NCI-H460 (cell line): ENCODE data around the gene HDGFL2. TPM values are rescaled to one million over a fixed set of nuclear protein-coding genes. Genes with fewer than 3 reads are reported as not detected.

ENCODE experiments used
- DNase-seq: peaks from one replicate; pipeline ENCODE4 v3.0.0-alpha.2; 2016; ENCODE audit warnings: low read depth; ENCODE audit errors: extremely low read depth
- polyA plus RNA-seq: library from polyadenylated mRNA; depleted of rRNA; stranded (reverse); fragments of >200 nt; gene quantifications from 2 replicates; pipeline ENCODE4 v1.2.3, GENCODE V29; 2014; cell fraction: nucleus; rRNA removed
- total RNA-seq: library from RNA; depleted of rRNA; stranded (reverse); fragments of >200 nt; shearing (Covaris generic); gene quantifications from 2 replicates; pipeline ENCODE4 v1.2.3, GENCODE V29; 2014; rRNA removed

Gene HDGFL2
- total RNA-seq, result 15.1 and 15.6 TPM in 2 replicates
- 27.6 and 35.0 TPM in 2 replicates for polyA plus RNA-seq

DNA sequence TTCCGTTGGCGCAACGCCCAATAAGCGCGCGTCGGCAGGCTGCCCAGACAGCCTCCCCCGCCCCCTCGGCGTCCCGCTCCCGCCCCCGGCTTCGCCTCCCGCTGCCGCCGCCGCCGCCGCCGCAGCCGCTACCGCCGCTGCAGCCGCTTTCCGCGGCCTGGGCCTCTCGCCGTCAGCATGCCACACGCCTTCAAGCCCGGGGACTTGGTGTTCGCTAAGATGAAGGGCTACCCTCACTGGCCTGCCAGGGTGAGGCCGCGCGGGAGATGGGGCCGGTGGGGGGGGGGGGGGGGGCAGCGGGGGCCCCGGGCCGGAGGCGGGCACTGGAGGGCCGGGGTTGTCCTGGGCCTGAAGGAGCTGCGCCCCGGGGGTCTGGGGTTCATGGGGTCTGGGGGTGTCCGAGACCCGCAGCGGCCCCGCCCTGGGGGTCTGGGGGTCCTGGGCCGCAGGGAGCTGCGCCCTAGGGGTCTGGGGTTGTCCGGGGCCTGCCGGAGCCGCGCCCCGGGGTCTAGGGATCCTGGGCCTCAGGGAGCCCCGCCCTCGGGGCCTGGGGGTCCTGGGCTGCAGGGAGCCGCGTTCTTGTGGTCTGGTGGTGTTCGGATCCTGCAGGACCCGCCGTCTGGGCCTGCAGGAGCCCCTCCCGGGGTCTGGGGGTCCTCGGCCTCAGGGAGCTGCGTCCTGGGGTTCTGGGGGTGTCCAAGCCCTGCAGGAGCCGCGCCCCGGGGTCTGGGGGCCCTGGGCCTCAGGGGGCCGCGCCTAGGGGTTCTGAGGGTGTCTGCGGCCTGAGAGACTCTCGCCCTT is at the start of gene HDGFL2:
TSS of gene HDGFL2 (plus strand) at position 124 of the 801 bp plus-strand sequence. CDS start at position 178, 54 bp downstream.
- no peak for DNase-seq

DNA sequence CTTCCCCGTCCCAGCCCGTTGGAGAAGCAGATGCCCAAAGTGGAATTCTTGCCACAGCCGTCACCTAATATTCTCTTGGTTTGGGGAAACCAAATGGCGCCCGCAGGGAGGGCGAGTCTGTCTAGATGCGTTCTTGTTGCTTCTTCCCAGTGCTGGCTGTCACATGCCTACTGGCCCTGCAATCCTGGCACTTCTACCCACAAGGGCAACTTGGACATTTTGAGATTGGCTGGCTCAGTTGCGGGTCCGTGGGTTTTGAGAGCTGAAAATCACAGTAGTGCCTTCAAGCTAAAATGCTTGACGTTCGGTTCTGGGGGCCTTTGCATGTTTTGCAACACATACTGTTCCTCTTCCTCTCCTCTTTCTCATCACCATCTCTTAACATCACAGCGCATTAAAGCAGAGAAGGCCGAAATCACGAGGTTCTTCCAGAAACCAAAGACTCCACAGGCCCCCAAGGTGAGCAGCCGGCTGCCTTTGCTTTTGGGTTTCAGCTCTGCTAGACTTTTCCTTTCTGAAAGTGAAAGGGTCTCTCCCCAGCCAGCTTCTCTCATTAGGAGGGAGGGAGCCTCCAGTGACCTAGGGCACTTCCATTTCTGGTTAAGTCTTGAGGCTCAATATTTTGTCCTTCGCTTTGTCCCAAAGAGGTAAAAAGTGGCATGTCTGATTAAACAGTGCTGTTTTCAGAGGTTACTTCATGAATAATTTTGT is 48.5 kb upstream of the HDGFL2 start:
- no peak for DNase-seq

DNA sequence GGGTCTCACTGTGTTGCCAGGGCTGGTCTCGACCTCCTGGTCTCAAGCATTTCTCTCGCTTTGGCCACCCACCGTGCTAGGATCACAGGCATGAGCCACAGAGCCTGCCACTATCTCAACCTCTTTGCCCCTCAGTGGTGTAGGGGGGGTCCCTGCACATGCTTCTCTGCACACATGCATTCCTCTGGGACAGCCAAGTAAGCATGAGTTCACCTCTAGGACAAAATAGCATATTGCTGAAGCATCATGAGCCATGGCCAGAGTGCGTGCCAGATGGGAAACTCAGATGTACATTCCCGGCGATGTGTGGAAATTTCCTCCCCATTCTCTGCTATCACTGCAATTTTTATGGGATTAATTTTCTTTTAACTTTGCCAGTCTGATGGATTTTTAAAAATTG is 46.6 kb upstream of the HDGFL2 start:
- no peak for DNase-seq

DNA sequence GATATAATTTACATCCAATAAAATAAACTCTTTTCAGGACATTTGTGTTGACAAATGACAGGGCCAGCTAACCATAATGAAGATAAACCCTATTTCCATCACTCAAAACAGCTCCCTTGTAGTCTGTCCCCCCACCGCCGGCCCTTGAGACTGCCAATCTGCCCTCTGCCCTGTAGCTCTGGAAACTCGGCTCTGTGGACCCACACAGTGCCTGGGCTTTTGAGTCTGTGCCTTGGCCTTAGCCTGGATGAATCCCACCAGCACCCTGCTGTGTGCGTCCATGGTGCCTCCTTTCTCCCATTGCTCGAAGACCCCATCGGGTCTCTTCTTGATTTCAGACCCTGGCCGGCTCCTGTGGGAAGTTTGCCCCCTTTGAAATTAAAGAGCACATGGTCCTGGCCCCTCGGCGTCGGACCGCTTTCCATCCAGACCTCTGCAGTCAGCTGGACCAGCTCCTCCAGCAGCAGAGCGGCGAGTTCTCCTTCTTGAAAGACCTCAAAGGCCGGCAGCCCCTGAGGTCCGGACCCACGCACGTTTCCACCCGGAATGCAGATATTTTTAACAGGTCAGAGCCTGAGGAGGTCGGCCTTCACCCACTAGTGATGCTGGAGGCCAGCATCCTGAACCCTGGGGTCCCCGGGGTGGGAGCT is 43.6 kb upstream of the HDGFL2 start:
- DNase-seq, result no peak

GRCh38 chr19:4429256-4429655 is 42.8 kb upstream of the HDGFL2 start:
- DNase-seq, result no peak

DNA sequence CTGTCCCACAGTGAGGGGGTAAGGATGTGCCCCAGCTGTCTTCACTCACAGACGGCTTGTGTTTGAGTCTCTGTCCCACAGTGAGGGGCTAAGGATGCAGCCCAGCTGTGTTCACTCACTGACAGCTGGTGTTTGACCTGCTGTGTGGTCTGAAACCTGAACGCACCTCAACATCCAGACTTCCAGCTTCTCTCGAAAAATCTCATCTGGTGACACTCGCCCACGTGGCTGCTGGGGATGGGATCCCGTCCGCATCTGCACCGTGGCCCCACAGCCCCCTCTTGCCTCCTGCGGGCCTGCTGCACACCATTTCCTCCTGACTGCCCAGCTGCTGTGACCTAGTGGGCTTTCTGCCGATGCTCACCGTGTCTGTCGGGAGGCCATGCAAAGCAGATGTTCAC is 42.3 kb upstream of the HDGFL2 start:
- DNase-seq, result no peak

GRCh38 chr19:4430760-4431159 is 41.3 kb upstream of the HDGFL2 start:
- no peak for DNase-seq

DNA sequence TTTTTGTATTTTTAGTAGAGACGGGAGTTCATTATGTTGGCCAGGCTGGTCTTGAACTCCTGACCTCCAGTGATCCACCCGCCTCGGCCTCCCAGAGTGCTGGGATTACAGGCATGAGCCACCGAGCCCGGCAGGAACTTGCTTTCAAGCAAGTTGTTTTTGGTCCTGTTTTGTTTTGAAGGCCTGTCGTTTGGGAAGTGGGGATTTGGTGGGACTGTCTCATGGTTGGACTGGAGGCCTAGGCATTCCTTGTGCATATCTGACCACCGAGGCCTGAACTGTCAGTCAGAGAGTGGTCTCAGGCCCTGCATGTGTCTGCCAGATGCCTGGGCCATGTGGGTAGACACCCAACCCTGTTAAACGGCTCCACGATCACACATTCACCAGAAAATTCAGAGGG is 40.8 kb upstream of the HDGFL2 start:
- no peak for DNase-seq

- no peak for DNase-seq
These were observed 40.1 kb upstream of the HDGFL2 start for GRCh38 chr19:4431808-4432674.

GRCh38 chr19:4432918-4433506 is 39.1 kb upstream of the HDGFL2 start:
- no peak for DNase-seq

GRCh38 chr19:4434391-4434790 is 37.7 kb upstream of the HDGFL2 start:
- no peak for DNase-seq

- DNase-seq, result no peak
These were observed 35.9 kb upstream of the HDGFL2 start for GRCh38 chr19:4436231-4436630.

DNA sequence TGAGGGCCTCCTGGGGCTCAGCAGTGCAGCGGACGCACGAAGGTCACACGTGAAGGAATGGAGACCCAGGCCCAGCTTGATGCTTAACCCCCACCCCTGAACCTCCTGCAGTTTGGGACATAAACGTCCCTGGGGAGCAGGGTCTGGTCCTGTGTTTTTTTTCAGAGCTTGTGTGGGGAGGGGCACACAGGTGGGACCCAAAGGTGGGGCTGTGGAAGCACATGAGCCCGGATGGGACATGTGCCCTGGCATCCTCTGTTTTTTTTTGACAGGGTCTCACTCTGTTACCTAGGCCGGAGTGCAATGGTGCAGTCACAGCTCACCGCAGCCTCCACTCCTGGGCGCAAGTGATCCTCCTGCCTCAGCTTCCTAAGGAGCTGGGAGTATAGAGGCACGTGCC is 35.0 kb upstream of the HDGFL2 start:
- DNase-seq, result no peak

DNA sequence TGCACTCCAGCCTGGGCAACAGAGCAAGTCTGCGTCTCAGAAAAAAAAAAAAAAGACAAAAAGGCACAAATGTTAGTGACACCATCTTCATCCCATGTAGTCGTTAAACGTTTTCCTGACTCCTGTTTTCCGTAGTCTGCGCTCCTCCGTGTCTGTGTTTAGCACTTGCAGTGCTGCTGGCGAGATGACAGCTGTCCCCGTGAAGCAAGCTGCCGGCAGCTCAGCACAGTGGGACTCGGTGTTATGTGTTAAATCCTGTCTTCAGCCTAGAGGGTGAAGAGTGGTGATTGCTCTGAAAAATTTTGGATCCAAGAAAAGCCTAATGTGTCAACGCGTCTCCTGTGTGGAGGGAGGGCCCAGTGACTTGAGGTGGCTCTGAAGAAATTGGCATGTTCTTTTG is 32.9 kb upstream of the HDGFL2 start:
- DNase-seq, result no peak

DNA sequence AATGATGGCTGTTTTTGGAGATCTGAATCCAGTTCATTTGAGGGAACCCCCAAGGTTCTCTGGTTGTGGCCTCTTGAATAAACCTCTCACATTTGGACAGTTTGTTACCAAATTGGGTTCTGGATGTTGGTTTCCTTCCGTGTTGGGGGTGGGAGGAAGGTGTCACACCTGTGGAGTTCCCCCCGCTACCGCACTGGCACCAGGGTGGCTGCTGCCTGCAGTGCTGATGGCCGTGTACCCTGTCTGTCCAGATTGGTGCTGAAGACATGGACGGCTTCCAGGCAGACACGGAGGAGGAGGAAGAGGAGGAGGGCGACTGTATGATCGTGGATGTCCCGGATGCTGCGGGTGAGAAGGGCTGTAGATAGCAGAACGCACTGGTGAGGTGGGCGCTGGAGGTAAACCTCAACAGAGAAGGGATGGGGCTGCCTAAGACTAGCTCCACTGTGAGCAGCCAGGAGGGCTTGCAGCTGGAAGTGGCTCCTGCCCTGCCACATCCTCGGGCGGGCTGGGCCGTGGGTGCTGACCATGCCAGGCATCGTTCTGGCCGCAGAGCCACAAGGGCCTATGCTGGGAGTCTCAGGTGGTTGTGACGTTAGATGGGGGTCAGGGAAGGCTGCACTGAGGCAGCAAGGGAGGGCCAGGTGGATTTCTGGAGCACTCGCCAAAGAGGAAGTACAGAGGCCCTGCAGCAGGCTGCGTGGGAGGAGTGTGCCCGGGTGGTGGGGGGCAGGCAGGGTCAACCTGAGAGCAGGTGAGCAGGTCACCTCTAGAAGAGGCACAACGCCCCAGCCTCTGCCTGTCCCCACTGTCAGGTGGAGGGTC is 29.9 kb upstream of the HDGFL2 start:
- no peak for DNase-seq

DNA sequence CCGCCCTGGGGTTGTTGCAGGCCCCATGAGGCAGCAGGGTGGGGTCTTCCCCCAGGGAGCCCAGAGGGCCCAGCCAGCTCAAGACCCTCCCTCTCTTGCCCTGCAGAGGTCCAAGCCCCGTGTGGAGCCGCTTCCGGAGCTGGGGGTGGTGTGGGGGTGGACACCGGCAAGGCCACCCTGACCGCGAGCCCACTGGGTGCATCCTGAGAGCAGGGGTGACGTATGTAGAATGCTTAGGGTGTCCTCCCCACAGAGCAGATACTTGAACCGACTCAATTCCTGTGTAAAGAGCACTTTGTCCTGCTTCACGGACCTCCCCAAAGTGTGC is 29.3 kb upstream of the HDGFL2 start:
- DNase-seq, result no peak

DNA sequence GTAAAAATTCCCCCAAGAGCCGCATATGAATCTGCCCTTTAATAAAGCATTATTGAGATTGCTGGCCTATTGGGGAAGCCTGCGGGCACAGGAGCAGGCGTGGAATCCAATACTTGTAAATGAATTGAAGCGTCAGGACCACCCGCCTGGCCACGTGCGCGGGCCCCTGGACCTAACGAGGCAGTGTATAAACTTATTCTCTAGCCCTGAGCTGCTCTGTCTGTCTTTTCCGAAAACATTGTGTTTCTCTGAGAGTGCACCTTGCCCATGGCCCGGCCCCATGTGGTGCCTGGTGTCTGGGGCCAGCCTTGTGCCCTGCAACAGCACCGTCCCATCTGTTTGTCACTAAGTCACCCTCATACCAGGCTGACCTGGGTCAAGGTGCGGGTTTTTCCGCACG is 28.9 kb upstream of the HDGFL2 start:
- no peak for DNase-seq

- no peak for DNase-seq
These were observed 27.9 kb upstream of the HDGFL2 start for GRCh38 chr19:4443966-4444764.
